GM19468 (cell line): ENCODE data around the gene ZNF578.
"Not testable (repeated sequence)": the region's sequence is repeated elsewhere in the genome, so short reads cannot be mapped to it uniquely, and the experiment has no call there.

Experiments used
- ATAC-seq: cut with Tn5 transposase; IDR thresholded peaks from one replicate; pipeline ENCODE4 v1.9.1; 2021; ENCODE audit warnings: mild to moderate bottlenecking, moderate library complexity, moderate number of reproducible peaks; ENCODE audit not compliant: unreplicated experiment; ENCODE audit errors: extremely low read depth

The ZNF578 gene

DNA sequence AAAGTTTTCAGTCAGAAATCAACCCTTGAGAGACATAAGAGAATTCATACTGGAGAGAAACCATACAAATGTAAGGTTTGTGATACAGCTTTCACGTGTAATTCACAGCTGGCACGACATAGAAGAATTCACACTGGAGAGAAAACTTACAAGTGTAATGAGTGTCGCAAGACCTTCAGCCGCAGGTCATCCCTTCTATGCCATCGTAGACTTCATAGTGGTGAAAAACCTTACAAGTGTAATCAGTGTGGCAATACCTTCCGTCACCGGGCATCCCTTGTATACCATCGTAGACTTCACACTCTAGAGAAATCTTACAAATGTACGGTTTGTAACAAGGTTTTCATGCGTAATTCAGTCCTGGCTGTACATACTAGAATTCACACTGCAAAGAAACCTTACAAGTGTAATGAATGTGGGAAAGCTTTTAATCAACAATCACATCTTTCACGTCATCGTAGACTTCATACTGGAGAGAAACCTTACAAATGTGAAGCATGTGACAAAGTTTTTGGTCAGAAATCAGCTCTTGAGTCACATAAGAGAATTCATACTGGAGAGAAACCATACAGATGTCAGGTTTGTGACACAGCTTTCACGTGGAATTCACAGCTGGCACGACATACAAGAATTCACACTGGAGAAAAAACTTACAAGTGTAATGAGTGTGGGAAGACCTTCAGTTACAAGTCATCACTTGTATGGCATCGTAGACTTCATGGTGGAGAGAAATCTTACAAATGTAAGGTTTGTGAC lies 101.0 kb downstream of the ZNF578 start:
- no peak for ATAC-seq

- ATAC-seq = no peak
Measured at GRCh38 chr19:52557231-52557995, 104.1 kb downstream of the ZNF578 start.

DNA sequence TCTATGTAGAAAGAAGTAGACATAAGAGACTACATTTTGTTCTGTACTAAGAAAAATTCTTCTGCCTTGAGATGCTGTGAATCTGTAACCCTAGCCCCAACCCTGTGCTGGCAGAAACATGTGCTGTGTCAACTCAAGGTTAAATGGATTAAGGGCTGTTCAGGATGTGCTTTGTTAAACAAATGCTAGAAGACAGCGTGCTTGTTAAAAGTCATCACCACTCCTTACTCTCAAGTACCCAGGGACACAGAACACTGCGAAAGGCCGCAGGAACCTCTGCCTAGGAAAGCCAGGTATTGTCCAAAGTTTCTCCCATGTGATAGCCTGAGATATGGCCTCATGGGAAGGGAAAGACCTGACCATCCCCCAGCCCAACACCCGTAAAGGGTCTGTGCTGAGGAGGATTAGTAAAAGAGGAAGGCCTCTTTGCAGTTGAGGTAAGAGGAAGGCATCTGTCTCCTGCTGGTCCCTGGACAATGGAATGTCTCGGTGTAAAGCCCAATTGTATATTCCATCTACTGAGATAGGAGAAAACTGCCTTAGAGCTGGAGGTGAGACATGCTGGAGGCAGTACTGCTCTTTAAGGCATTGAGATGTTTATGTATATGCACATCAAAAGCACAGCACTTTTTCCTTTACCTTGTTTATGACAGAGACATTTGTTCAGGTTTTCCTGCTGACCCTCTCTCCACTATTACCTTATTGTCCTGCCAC lies 105.5 kb downstream of the ZNF578 start:
- not testable (repeated sequence) for ATAC-seq

DNA sequence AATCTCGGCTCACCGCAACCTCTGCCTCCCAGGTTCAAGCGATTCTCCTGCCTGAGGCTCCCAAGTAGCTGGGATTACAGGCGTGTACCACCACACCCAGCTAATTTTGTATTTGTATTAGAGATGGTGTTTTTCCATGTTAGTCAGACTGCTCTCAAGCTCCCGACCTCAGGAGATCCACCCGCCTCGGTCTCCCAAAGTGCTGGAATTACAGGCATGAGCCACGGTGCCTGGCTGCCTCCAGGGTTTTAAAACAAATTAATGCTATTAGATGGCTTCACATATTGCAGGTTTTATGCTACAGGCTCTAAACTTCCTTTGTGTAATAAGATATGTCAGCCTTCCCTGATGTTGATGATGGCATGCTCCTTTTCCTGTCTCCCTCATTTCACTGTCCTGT lies 108.3 kb downstream of the ZNF578 start:
- ATAC-seq = not testable (repeated sequence)
